Neural cell (in vitro differentiated cells): ENCODE results near the gene GLRA1. TPM values are rescaled to one million over a fixed set of nuclear protein-coding genes. Genes with fewer than 3 reads are reported as not detected.

ENCODE experiments used
- H2AFZ ChIP-seq: fragments of 200-600, 300-800 bp; sonication (generic), shearing (Covaris generic); 2 replicates; pipeline ENCODE4 v1.6.0; 2014; ENCODE audit warnings: low read depth, mild to moderate bottlenecking, antibody characterized with exemption, low read length, moderate library complexity
- H3F3A ChIP-seq: fragments of 200-600 bp; shearing (Covaris generic); 2 replicates; pipeline ENCODE4 v1.6.1; 2016; ENCODE audit warnings: mild to moderate bottlenecking, moderate library complexity, mixed read lengths, antibody characterized with exemption, low read length; ENCODE audit not compliant: insufficient read depth, poor library complexity, severe bottlenecking
- H3K27ac ChIP-seq: fragments of 200-600, 300-800 bp; sonication (generic), shearing (Covaris generic); 2 replicates; pipeline ENCODE4 v1.5.1; 2014; ENCODE audit warnings: mild to moderate bottlenecking, low read length, moderate library complexity
- H3K27me3 ChIP-seq: fragments of 300-800, 200-600 bp; sonication (generic), shearing (Covaris generic); 2 replicates; pipeline ENCODE4 v1.6.0; 2014; ENCODE audit warnings: mild to moderate bottlenecking, low read depth, low read length, moderate library complexity; ENCODE audit not compliant: insufficient read depth
- H3K36me3 ChIP-seq: fragments of 300-800, 200-600 bp; sonication (generic), shearing (Covaris generic); 2 replicates; pipeline ENCODE4 v1.5.1; 2014; ENCODE audit warnings: mild to moderate bottlenecking, antibody characterized with exemption, low read length, moderate library complexity; ENCODE audit not compliant: insufficient read depth
- H3K4me2 ChIP-seq: fragments of 300-800, 200-600 bp; sonication (generic), shearing (Covaris generic); 2 replicates; pipeline ENCODE4 v1.6.0; 2014; ENCODE audit warnings: mild to moderate bottlenecking, low read length
- H3K4me3 ChIP-seq: fragments of 300-800, 200-600 bp; sonication (generic), shearing (Covaris generic); 2 replicates; pipeline ENCODE4 v1.5.1; 2014; ENCODE audit warnings: mild to moderate bottlenecking, low read length, moderate library complexity
- H3K79me2 ChIP-seq: fragments of 200-600 bp; shearing (Covaris generic); replicated peaks from 2 replicates; pipeline ENCODE4 v1.6.0; 2014; ENCODE audit warnings: mild to moderate bottlenecking, low read length, moderate library complexity; ENCODE audit not compliant: insufficient read depth
- H3K9ac ChIP-seq: fragments of 300-800, 200-600 bp; sonication (generic), shearing (Covaris generic); 2 replicates; pipeline ENCODE4 v1.6.1; 2016; ENCODE audit warnings: mild to moderate bottlenecking, low read length, mixed read lengths
- H3K9me2 ChIP-seq: fragments of 200-600 bp; shearing (Covaris generic); 2 replicates; pipeline ENCODE4 v1.6.1; 2016; ENCODE audit warnings: mild to moderate bottlenecking, low read length, mixed read lengths; ENCODE audit not compliant: insufficient read depth
- H3K9me3 ChIP-seq: fragments of 200-600, 300-800 bp; sonication (generic), shearing (Covaris generic); 2 replicates; pipeline ENCODE4 v1.6.1; 2016; ENCODE audit warnings: mild to moderate bottlenecking, mixed run types, low read length, moderate library complexity, mixed read lengths
- H4K20me1 ChIP-seq: fragments of 200-600 bp; shearing (Covaris generic); 2 replicates; pipeline ENCODE4 v1.6.1; 2016; ENCODE audit warnings: mild to moderate bottlenecking, mixed run types; ENCODE audit not compliant: insufficient read depth
- CTCF ChIP-seq: fragments of 450-650 bp; IDR thresholded peaks from 2 replicates; pipeline ENCODE4 v1.5.1; 2014; ENCODE audit warnings: antibody characterized with exemption, mild to moderate bottlenecking, moderate library complexity; ENCODE audit not compliant: poor library complexity, severe bottlenecking
- EP300 ChIP-seq: fragments of 450-650 bp; conservative IDR thresholded peaks from 2 replicates; pipeline ENCODE4 v1.6.1; 2014; ENCODE audit warnings: antibody characterized with exemption, mild to moderate bottlenecking, moderate library complexity; ENCODE audit not compliant: poor library complexity, severe bottlenecking
- EZH2 ChIP-seq: fragments of 200-600, 300-800 bp; shearing (Covaris generic), sonication (generic); IDR thresholded peaks from 2 replicates; pipeline ENCODE4 v1.6.1; 2014; ENCODE audit warnings: antibody characterized with exemption, low read length, borderline replicate concordance, mild to moderate bottlenecking; ENCODE audit not compliant: insufficient read depth, poor library complexity, severe bottlenecking
- MXI1 ChIP-seq: fragments of 450-650 bp; conservative IDR thresholded peaks from 2 replicates; pipeline ENCODE4 v1.6.1; 2014; ENCODE audit warnings: antibody characterized with exemption, mild to moderate bottlenecking; ENCODE audit not compliant: poor library complexity, severe bottlenecking
- POLR2AphosphoS5 ChIP-seq: IDR thresholded peaks from 2 replicates; pipeline ENCODE4 v1.6.1; 2012
- RAD21 ChIP-seq: fragments of 450-650 bp; conservative IDR thresholded peaks from 2 replicates; pipeline ENCODE4 v1.6.1; 2014; ENCODE audit warnings: antibody characterized with exemption, mild to moderate bottlenecking, moderate library complexity
- SMC3 ChIP-seq: fragments of 450-650 bp; conservative IDR thresholded peaks from 2 replicates; pipeline ENCODE4 v1.6.1; 2014; ENCODE audit warnings: antibody characterized with exemption, mild to moderate bottlenecking, moderate library complexity; ENCODE audit not compliant: poor library complexity
- TAF1 ChIP-seq: IDR thresholded peaks from 2 replicates; pipeline ENCODE4 v1.6.1; 2012; ENCODE audit warnings: low read depth
- polyA plus RNA-seq: library from polyadenylated mRNA; depleted of rRNA; stranded (reverse); fragments of >200 nt; gene quantifications from 2 replicates; pipeline ENCODE4 v1.2.3, GENCODE V29; 2014
- TF ChIP-seq, protein P1 (sequence below): IDR thresholded peaks from 2 replicates; pipeline ENCODE4 v1.6.1; 2012; ENCODE audit warnings: borderline replicate concordance

GLRA1 gene
- polyA plus RNA-seq, 1 donor from 2014 or later = not detected

- no peaks in the 10 kb centered on the region for H3K36me3 ChIP-seq
- TF ChIP-seq RAD21 (no peak), MXI1 (no peak), EP300 (no peak), CTCF (no peak), SMC3 (no peak), EZH2 (no peak), POLR2AphosphoS5 (no peak), TAF1 (no peak)
- TF ChIP-seq, protein P1, sequence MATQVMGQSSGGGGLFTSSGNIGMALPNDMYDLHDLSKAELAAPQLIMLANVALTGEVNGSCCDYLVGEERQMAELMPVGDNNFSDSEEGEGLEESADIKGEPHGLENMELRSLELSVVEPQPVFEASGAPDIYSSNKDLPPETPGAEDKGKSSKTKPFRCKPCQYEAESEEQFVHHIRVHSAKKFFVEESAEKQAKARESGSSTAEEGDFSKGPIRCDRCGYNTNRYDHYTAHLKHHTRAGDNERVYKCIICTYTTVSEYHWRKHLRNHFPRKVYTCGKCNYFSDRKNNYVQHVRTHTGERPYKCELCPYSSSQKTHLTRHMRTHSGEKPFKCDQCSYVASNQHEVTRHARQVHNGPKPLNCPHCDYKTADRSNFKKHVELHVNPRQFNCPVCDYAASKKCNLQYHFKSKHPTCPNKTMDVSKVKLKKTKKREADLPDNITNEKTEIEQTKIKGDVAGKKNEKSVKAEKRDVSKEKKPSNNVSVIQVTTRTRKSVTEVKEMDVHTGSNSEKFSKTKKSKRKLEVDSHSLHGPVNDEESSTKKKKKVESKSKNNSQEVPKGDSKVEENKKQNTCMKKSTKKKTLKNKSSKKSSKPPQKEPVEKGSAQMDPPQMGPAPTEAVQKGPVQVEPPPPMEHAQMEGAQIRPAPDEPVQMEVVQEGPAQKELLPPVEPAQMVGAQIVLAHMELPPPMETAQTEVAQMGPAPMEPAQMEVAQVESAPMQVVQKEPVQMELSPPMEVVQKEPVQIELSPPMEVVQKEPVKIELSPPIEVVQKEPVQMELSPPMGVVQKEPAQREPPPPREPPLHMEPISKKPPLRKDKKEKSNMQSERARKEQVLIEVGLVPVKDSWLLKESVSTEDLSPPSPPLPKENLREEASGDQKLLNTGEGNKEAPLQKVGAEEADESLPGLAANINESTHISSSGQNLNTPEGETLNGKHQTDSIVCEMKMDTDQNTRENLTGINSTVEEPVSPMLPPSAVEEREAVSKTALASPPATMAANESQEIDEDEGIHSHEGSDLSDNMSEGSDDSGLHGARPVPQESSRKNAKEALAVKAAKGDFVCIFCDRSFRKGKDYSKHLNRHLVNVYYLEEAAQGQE = no peak
- H3K27me3 ChIP-seq = peaks cover 60% of the 10 kb centered on the region
- no peaks in the 10 kb centered on the region for H3K9me3 ChIP-seq
- no peaks in the 10 kb centered on the region for H3K9me2 ChIP-seq
- H3K79me2 ChIP-seq = no peaks in the 10 kb centered on the region
- H3F3A ChIP-seq = no peaks in the 10 kb centered on the region
- no peak overlapping the region for H3K27ac ChIP-seq
- H3K4me3 ChIP-seq = no peak overlapping the region
- no peak overlapping the region for H3K4me2 ChIP-seq
- H3K9ac ChIP-seq = no peak overlapping the region
- no peaks in the 10 kb centered on the region for H4K20me1 ChIP-seq
- no peak overlapping the region for H2AFZ ChIP-seq
Observed at GRCh38 chr5:151900891-151901290, 23.8 kb downstream of the GLRA1 start.

DNA sequence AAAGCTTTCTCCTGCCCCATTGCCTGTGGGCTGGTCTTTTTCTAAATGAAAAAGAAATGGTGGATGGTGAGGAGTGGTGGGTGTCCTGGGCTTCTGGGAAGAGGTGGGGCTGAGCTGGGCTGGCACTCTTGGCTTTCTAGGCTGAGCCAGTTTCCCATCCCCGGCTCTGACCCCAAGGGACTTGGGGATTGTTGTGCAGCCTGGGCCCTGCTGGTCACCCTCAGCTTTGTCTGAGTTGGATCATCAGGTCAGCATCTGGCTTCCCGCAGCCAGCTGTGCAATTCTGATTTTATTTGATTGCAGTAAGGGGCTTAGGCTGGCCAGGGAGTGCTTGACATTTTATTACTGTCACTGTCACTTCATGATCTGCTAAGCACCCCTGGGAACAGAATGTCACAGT, 25.3 kb downstream of the GLRA1 start:
- Histone ChIP-seq H3K27ac (no peak overlapping the region), H2AFZ (no peak overlapping the region), H3K79me2 (no peaks in the 10 kb centered on the region), H3K36me3 (no peaks in the 10 kb centered on the region), H3F3A (no peaks in the 10 kb centered on the region), H3K9me3 (no peaks in the 10 kb centered on the region), H3K4me3 (no peak overlapping the region), H3K9ac (no peak overlapping the region), H3K9me2 (no peaks in the 10 kb centered on the region), H3K4me2 (no peak overlapping the region), H3K27me3 (peaks cover 45% of the 10 kb centered on the region), H4K20me1 (no peaks in the 10 kb centered on the region)
- TF ChIP-seq EP300 (no peak), CTCF (no peak), RAD21 (no peak), MXI1 (no peak), EZH2 (no peak)
- TF ChIP-seq, protein P1 = no peak
